Amniotic stem cell (primary cell): Measurements from ENCODE around the gene OPRD1.

Source experiments
- DNase-seq: peaks from one replicate; lab custom pipeline; 2025; lab: John Stamatoyannopoulos, UW

The OPRD1 gene

GRCh38 chr1:28885977-28886730 lies 74.2 kb downstream of the OPRD1 start:
- DNase-seq = no peak

- DNase-seq = peak; percentile 32
Observed at GRCh38 chr1:28886731-28887418, 74.9 kb downstream of the OPRD1 start.

- DNase-seq = no peak
Observed at GRCh38 chr1:28887419-28887834, 75.5 kb downstream of the OPRD1 start.

GRCh38 chr1:28887835-28888682 lies 76.1 kb downstream of the OPRD1 start:
- no peak for DNase-seq

- DNase-seq = no peak
Observed at GRCh38 chr1:28888915-28889314, 76.9 kb downstream of the OPRD1 start.

GRCh38 chr1:28889357-28889756 lies 77.4 kb downstream of the OPRD1 start:
- no peak for DNase-seq

GRCh38 chr1:28890435-28890834 lies 78.5 kb downstream of the OPRD1 start:
- DNase-seq = no peak

- no peak for DNase-seq
Observed at GRCh38 chr1:28890836-28891235, 78.9 kb downstream of the OPRD1 start.

GRCh38 chr1:28891256-28891655 lies 79.3 kb downstream of the OPRD1 start:
- no peak for DNase-seq

- DNase-seq = no peak
Observed at GRCh38 chr1:28893403-28894102, 81.6 kb downstream of the OPRD1 start.

GRCh38 chr1:28894785-28895184 lies 82.8 kb downstream of the OPRD1 start:
- no peak for DNase-seq

- DNase-seq = no peak
Observed at GRCh38 chr1:28895896-28896608, 84.1 kb downstream of the OPRD1 start.

GRCh38 chr1:28896609-28896986 lies 84.6 kb downstream of the OPRD1 start:
- DNase-seq = no peak

- no peak for DNase-seq
Observed at GRCh38 chr1:28897789-28898188, 85.8 kb downstream of the OPRD1 start.

GRCh38 chr1:28898405-28898881 lies 86.5 kb downstream of the OPRD1 start:
- no peak for DNase-seq

- DNase-seq = no peak
Observed at GRCh38 chr1:28899267-28899666, 87.3 kb downstream of the OPRD1 start.

- DNase-seq = no peak
Observed at GRCh38 chr1:28900562-28900961, 88.6 kb downstream of the OPRD1 start.

GRCh38 chr1:28902738-28903137 lies 90.8 kb downstream of the OPRD1 start:
- DNase-seq = no peak

- no peak for DNase-seq
Observed at GRCh38 chr1:28905921-28906666, 94.1 kb downstream of the OPRD1 start.

- DNase-seq = no peak
Observed at GRCh38 chr1:28909198-28909597, 97.2 kb downstream of the OPRD1 start.
